Lower lobe of right lung (tissue), 2 donors: ENCODE data around the gene SS18L1. TPM values are rescaled to one million over a fixed set of nuclear protein-coding genes. Genes with fewer than 3 reads are reported as not detected.

ENCODE experiments used
- ATAC-seq, 2 donors: fragments of 200-7000 bp; cut with Tn5 transposase; one replicate each; pipeline ENCODE4 v1.9.1; 2020 to 2022; ENCODE audit warnings: mild to moderate bottlenecking in 2 of 2, moderate library complexity in 2 of 2
- DNase-seq: peaks from one replicate; pipeline ENCODE4 v3.0.0-alpha.2; 2020
- H3K27ac ChIP-seq: fragments of 200-600 bp; one replicate; pipeline ENCODE4 v1.8.0; 2022
- H3K27me3 ChIP-seq: fragments of 200-600 bp; one replicate; pipeline ENCODE4 v1.8.0; 2022; ENCODE audit warnings: low read depth
- H3K36me3 ChIP-seq: fragments of 200-600 bp; one replicate; pipeline ENCODE4 v1.8.0; 2022; ENCODE audit warnings: mild to moderate bottlenecking
- H3K4me1 ChIP-seq: fragments of 200-600 bp; one replicate; pipeline ENCODE4 v1.8.0; 2022
- H3K4me3 ChIP-seq: fragments of 200-600 bp; one replicate; pipeline ENCODE4 v1.8.0; 2022; ENCODE audit warnings: mild to moderate bottlenecking
- H3K9me3 ChIP-seq: fragments of 200-600 bp; one replicate; pipeline ENCODE4 v1.8.0; 2022
- CTCF ChIP-seq: fragments of 200-600 bp; IDR thresholded peaks from one replicate; pipeline ENCODE4 v1.8.0; 2022; ENCODE audit warnings: antibody characterized with exemption, mild to moderate bottlenecking
- intact Hi-C: fragments of 100-400 bp; cut with DNase I; formaldehyde crosslinking; loops from one replicate; pipeline ENCODE4 v1.11.0; 2022
- total RNA-seq: library from RNA; stranded (reverse); fragmentation: NEBNext Ultra II Directional; extraction: Animal tissue kit (Norgen Biotek cat#: 25700); gene quantifications from one replicate; pipeline ENCODE4 v1.2.1, GENCODE V29; 2021
- donor health status: DM: no; HTN: yes; CAD: no; lungs with severe emphysema.

Gene SS18L1
- total RNA-seq, 1 donor from 2014 or later: 17.8 TPM

- intact Hi-C loops: no loop called here
- TF ChIP-seq CTCF: no peak
- H3K9me3 ChIP-seq: peaks cover 24% of the 10 kb centered on the region
These were observed 39.9 kb upstream of the SS18L1 start for GRCh38 chr20:62103508-62104233.

GRCh38 chr20:62104234-62104789, 39.3 kb upstream of the SS18L1 start:
- Histone ChIP-seq H3K4me3 (no peak overlapping the region), H3K9me3 (peaks cover 30% of the 10 kb centered on the region), H3K4me1 (no peaks in the 10 kb centered on the region), H3K27me3 (peaks cover 4% of the 10 kb centered on the region), H3K36me3 (no peaks in the 10 kb centered on the region), H3K27ac (no peak overlapping the region)
- intact Hi-C loops: no loop called here
- no peak for TF ChIP-seq CTCF
- DNase-seq (no peak), ATAC-seq (no peak)

More at GRCh38 chr20:62103508-62104233, 39.9 kb upstream of the SS18L1 start:
- no peaks in the 10 kb centered on the region for H3K4me1 ChIP-seq
- ATAC-seq (no peak), DNase-seq (no peak)
- no peaks in the 10 kb centered on the region for H3K36me3 ChIP-seq
- H3K27ac ChIP-seq: no peak overlapping the region
- no peak overlapping the region for H3K4me3 ChIP-seq
- H3K27me3 ChIP-seq: peaks cover 4% of the 10 kb centered on the region

DNA sequence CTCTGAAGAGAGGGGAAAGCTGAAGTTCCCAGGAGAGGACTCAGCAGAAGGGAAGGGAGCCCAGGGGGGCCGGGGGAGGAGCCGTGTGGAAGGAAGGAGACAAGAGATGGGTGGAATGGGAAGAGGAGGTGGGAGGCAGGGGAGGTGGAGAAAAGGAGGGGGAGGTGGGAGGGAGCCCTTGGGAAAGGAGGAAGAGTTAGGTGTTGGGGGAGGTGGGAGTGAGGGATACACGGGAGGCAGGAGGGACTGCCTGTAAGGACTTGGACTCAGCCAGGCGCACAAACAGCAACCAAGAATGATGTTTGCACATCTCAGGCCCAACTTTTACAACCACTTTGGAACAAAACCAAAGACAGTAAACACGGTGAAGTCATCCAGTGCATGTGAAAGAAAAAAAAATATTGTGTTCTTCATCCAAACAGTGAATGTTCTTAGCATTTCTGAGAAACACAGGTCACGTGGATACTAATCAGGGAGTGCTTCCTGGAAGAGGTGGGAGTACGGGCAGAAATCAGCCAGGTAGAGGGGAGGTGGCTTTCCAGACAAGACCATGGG, 38.7 kb upstream of the SS18L1 start:
- intact Hi-C loops: no loop called here
- Histone ChIP-seq H3K4me3 (no peak overlapping the region), H3K27me3 (peaks cover 4% of the 10 kb centered on the region), H3K27ac (no peak overlapping the region), H3K9me3 (peaks cover 36% of the 10 kb centered on the region), H3K4me1 (no peaks in the 10 kb centered on the region), H3K36me3 (no peaks in the 10 kb centered on the region)
- ATAC-seq: peak in 1 of 2 donors; percentile 52
- no peak for DNase-seq
- TF ChIP-seq CTCF: no peak

DNA sequence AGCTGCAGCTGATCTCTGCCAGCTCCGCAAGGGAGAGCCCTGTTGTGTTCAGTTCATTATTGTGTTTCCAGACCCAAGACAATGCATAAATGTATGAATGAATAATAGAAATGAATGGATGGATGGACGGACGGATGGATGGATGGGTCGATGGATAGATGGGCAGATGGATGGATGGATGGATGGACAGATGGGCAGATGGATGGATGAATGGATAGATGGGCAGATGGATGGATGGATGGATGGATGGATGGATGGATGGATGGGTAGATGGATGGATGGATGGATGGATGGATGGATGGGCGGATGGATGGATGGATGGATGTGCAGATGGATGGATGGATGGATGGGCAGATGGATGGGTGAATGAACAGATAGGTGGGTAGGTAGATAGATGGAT, 38.0 kb upstream of the SS18L1 start:
- intact Hi-C loops: no loop called here
- Histone ChIP-seq H3K4me3 (no peak overlapping the region), H3K27me3 (peaks cover 4% of the 10 kb centered on the region), H3K9me3 (peaks cover 40% of the 10 kb centered on the region), H3K27ac (no peak overlapping the region), H3K4me1 (no peaks in the 10 kb centered on the region), H3K36me3 (no peaks in the 10 kb centered on the region)
- ATAC-seq (no peak), DNase-seq (no peak)
- TF ChIP-seq CTCF: no peak

DNA sequence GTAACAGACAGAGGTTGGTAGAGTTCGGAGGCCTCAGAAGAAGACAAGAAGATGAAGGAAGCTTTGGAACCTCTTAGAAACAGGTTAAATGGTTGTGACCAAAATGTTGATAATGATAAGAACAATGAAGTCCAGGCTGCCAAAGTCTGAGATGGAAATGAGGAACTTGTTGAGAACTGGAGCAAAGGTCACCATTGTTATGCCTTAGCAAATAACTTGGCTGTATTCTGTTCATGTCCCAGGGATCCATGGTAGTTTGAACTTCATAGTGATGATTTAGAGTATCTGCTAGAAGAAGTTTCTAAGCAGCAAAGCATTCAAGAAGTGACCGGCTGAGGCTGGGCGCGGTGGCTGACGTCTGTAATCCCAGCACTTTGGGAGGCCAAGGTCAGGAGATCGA, 32.4 kb upstream of the SS18L1 start:
- Histone ChIP-seq H3K36me3 (no peaks in the 10 kb centered on the region), H3K27me3 (no peaks in the 10 kb centered on the region), H3K4me1 (no peaks in the 10 kb centered on the region), H3K4me3 (no peak overlapping the region), H3K27ac (no peak overlapping the region), H3K9me3 (peaks cover 55% of the 10 kb centered on the region)
- intact Hi-C loops: no loop called here
- ATAC-seq: no peak
- no peak for TF ChIP-seq CTCF
- DNase-seq: no peak
